HCT116 (cell line): Measurements from ENCODE around the gene TENM3. TPM values are rescaled to one million over a fixed set of nuclear protein-coding genes. Genes with fewer than 3 reads are reported as not detected.

Source experiments
- ATAC-seq: fragments of 200-7000 bp; cut with Tn5 transposase; 2 replicates; pipeline ENCODE4 v1.9.1; 2020; ENCODE audit warnings: mild to moderate bottlenecking, moderate library complexity
- BruUV-seq: library from RNA; stranded (reverse); fragments of 400-500 nt; replicated peaks from 2 replicates; lab custom pipeline; 2021; lab: Mats Ljungman, UMichigan
- CTCF ChIA-PET: fragments of 300-600 bp; sonication (Branson Sonifier 250); formaldehyde crosslinking; loops from one replicate; lab custom pipeline; 2021; ENCODE audit warnings: antibody characterized with exemption; lab: Charles Lee
- POLR2A ChIA-PET: fragments of 300-600, 350-600 bp; sonication (Branson Sonifier 250); formaldehyde crosslinking; loops from one replicate; lab custom pipeline; 2021; ENCODE audit warnings: antibody characterized with exemption; lab: Charles Lee
- RAD21 ChIA-PET, 2 experiments: fragments of 300-600 bp; sonication (Branson Sonifier 250); formaldehyde crosslinking; loops; one replicate each; lab custom pipeline; 2023; ENCODE audit warnings: low total read pairs in 2 of 2; ENCODE audit not compliant: uncharacterized antibody in 2 of 2, unreplicated experiment in 2 of 2, low non-redundant PET in 1 of 2; lab: Charles Lee
- DNase-seq: peaks from one replicate; pipeline ENCODE4 v3.0.0-alpha.2; 2010; ENCODE audit warnings: low read depth, low spot score
- H2AFZ ChIP-seq: fragments of 200-600 bp; shearing (Covaris generic), sonication (generic); 2 replicates; pipeline ENCODE4 v1.6.1; 2017; ENCODE audit warnings: low read depth, mixed run types, mixed read lengths, antibody characterized with exemption, low read length; ENCODE audit not compliant: poor library complexity, severe bottlenecking
- H3K27ac ChIP-seq: 2 replicates; pipeline ENCODE4 v1.5.1; 2012; ENCODE audit warnings: low read depth, low read length
- H3K27me3 ChIP-seq: fragments of 200-600 bp; sonication (generic); 2 replicates; pipeline ENCODE4 v1.6.1; 2016; ENCODE audit warnings: mixed run types, low read length, mixed read lengths; ENCODE audit not compliant: insufficient read depth
- H3K36me3 ChIP-seq, 2 experiments: fragments of 200-500 bp in 1 of 2; fragments of 200-600 bp in 1 of 2; sonication (Bioruptor generic) in 1 of 2; sonication (generic) in 1 of 2; 2 replicates each; pipeline versions ENCODE4 v1.5.1 to v1.6.1; 2014 to 2016; ENCODE audit warnings: low read length in 2 of 2, inconsistent platforms in 1 of 2, mixed read lengths in 1 of 2, mixed run types in 1 of 2; ENCODE audit not compliant: insufficient read depth in 2 of 2, control insufficient read depth in 1 of 2
- H3K4me1 ChIP-seq, 2 experiments: fragments of 200-600 bp in 1 of 2; sonication (generic) in 1 of 2; 2 replicates each; pipeline versions ENCODE4 v1.5.1 to v1.6.1; 2012 to 2017; ENCODE audit warnings: low read length in 2 of 2, inconsistent platforms in 1 of 2, mild to moderate bottlenecking in 1 of 2, mixed read lengths in 1 of 2, mixed run types in 1 of 2, moderate library complexity in 1 of 2; ENCODE audit not compliant: insufficient read depth in 2 of 2, control insufficient read depth in 1 of 2
- H3K4me2 ChIP-seq: fragments of 200-600 bp; sonication (generic); 2 replicates; pipeline ENCODE4 v1.6.1; 2017; ENCODE audit warnings: mixed run types, low read length, mixed read lengths
- H3K4me3 ChIP-seq, 2 experiments: fragments of 200-600 bp in 1 of 2; sonication (generic) in 1 of 2; replicated peaks in 1 of 2; 2 replicates each; pipeline ENCODE4 v1.5.1; 2011 to 2016; ENCODE audit warnings: low read length in 2 of 2, control low read depth in 1 of 2, low read depth in 1 of 2, mild to moderate bottlenecking in 1 of 2, mixed read lengths in 1 of 2, mixed run types in 1 of 2
- H3K79me2 ChIP-seq: fragments of 200-600 bp; sonication (generic); 2 replicates; pipeline ENCODE4 v1.6.1; 2017; ENCODE audit warnings: mild to moderate bottlenecking, mixed run types, low read length, moderate library complexity, mixed read lengths; ENCODE audit not compliant: insufficient read depth
- H3K9ac ChIP-seq: fragments of 200-600 bp; sonication (generic); 2 replicates; pipeline ENCODE4 v1.6.1; 2016; ENCODE audit warnings: low read length, mixed read lengths
- H3K9me2 ChIP-seq: fragments of 200-600 bp; sonication (generic), shearing (Covaris generic); 2 replicates; pipeline ENCODE4 v1.6.1; 2017; ENCODE audit warnings: mixed run types, mild to moderate bottlenecking, moderate library complexity; ENCODE audit not compliant: insufficient read depth
- H3K9me3 ChIP-seq, 2 experiments: fragments of 200-500 bp in 1 of 2; fragments of 200-600 bp in 1 of 2; sonication (Bioruptor generic) in 1 of 2; sonication (generic) in 1 of 2; 2 replicates each; pipeline ENCODE4 v1.6.1; 2014 to 2017; ENCODE audit warnings: low read length in 2 of 2, mixed read lengths in 2 of 2, inconsistent platforms in 1 of 2, low read depth in 1 of 2, mild to moderate bottlenecking in 1 of 2, mixed run types in 1 of 2, moderate library complexity in 1 of 2; ENCODE audit not compliant: control insufficient read depth in 1 of 2, insufficient read depth in 1 of 2
- H4K20me1 ChIP-seq: fragments of 200-600 bp; sonication (generic), shearing (Covaris generic); 2 replicates; pipeline ENCODE4 v1.6.1; 2017; ENCODE audit warnings: mixed run types, mild to moderate bottlenecking, moderate library complexity; ENCODE audit not compliant: insufficient read depth
- CBX3 ChIP-seq: IDR thresholded peaks from 2 replicates; pipeline ENCODE4 v1.6.1; 2012; ENCODE audit warnings: low read depth
- CEBPB ChIP-seq: IDR thresholded peaks from 2 replicates; pipeline ENCODE4 v1.6.1; 2012; ENCODE audit warnings: low read depth
- EGR1 ChIP-seq: IDR thresholded peaks from 2 replicates; pipeline ENCODE4 v1.6.1; 2012; ENCODE audit warnings: low read depth
- EZH2 ChIP-seq: fragments of 200-600 bp; sonication (generic); IDR thresholded peaks from 2 replicates; pipeline ENCODE4 v1.6.1; 2017; ENCODE audit warnings: antibody characterized with exemption, mixed run types
- EZH2phosphoT487 ChIP-seq: fragments of 200-600 bp; IDR thresholded peaks from 2 replicates; pipeline ENCODE4 v1.6.1; 2018; ENCODE audit warnings: antibody characterized with exemption, borderline replicate concordance
- FOSL1 ChIP-seq: IDR thresholded peaks from 2 replicates; pipeline ENCODE4 v1.6.1; 2012; ENCODE audit warnings: low read depth
- JUND ChIP-seq: IDR thresholded peaks from 2 replicates; pipeline ENCODE4 v1.6.1; 2012
- POLR2A ChIP-seq: IDR thresholded peaks from 2 replicates; pipeline ENCODE4 v1.7.0; 2011; ENCODE audit warnings: borderline replicate concordance; ENCODE audit not compliant: insufficient read depth, insufficient read length; ENCODE audit errors: extremely low read depth
- POLR2AphosphoS5 ChIP-seq: IDR thresholded peaks from 2 replicates; pipeline ENCODE4 v1.6.1; 2011; ENCODE audit warnings: mild to moderate bottlenecking, low read depth, low read length, moderate library complexity
- RAD21 ChIP-seq: IDR thresholded peaks from 2 replicates; pipeline ENCODE4 v1.6.1; 2012; ENCODE audit warnings: low read depth, mild to moderate bottlenecking
- SP1 ChIP-seq: IDR thresholded peaks from 2 replicates; pipeline ENCODE4 v1.6.1; 2012; ENCODE audit warnings: low read depth
- SRF ChIP-seq: IDR thresholded peaks from 2 replicates; pipeline ENCODE4 v1.6.1; 2012; ENCODE audit warnings: low read depth
- ZFX ChIP-seq: fragments of 450-650 bp; IDR thresholded peaks from 2 replicates; pipeline ENCODE4 v1.6.1; 2017
- ZNF274 ChIP-seq: fragments of 200-500 bp; sonication (Bioruptor generic); IDR thresholded peaks from 2 replicates; pipeline ENCODE4 v1.6.1; 2014; ENCODE audit warnings: mild to moderate bottlenecking, low read depth, low read length, inconsistent platforms
- intact Hi-C: fragments of 100-400 bp; cut with micrococcal nuclease; formaldehyde crosslinking; loops from 2 replicates; pipeline ENCODE4 v1.10.0; 2022
- total RNA-seq: library from RNA; stranded (reverse); gene quantifications from one replicate; pipeline ENCODE4 v1.2.1, GENCODE V29; 2021; ENCODE audit not compliant: unreplicated experiment
- TF ChIP-seq, protein P1 (sequence below): IDR thresholded peaks from 2 replicates; pipeline ENCODE4 v1.6.1; 2012
- TF ChIP-seq, protein P2 (sequence below): IDR thresholded peaks from 2 replicates; pipeline ENCODE4 v1.6.1; 2011; ENCODE audit warnings: mild to moderate bottlenecking, low read length, moderate library complexity; ENCODE audit not compliant: insufficient replicate concordance; ENCODE audit errors: extremely low read depth
- TF ChIP-seq, protein P3 (sequence below): IDR thresholded peaks from 2 replicates; pipeline ENCODE4 v1.6.1; 2012

TENM3 gene
- total RNA-seq, 1 experiment from 2014 or later = 0.54 TPM

DNA sequence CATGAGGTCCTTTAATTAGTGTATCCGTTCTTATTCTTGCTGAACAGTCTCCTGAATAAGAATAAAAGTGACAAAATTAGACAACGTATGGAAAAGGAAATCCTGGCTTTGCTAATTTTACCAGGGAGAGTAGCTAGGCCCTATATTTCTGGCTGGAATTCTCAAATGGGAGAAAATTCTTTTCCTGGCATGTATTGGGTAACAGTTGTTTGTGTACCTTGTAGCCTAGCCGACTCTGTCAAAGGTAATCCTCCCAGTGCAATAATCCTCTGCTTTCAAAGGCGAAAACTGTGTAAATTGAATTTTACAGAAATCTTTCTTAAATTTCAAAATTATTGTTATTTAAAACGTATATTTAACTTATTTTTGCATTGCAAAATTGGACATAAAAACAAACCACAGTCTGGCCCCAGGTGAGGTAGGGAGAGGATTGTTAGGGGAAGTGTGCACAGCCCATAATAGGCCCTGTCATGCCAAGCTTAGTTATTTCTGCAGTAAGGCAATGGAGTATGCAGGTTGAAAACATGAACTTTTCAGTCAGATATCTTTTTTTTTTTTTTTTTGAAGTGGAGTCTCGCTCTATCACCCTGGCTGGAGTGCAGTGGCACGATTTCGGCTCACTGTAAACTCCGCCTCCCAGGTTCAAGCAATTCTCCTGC is 18.9 kb upstream of the TENM3 start:
- ATAC-seq (no peak), DNase-seq (no peak)
- intact Hi-C loops = no loop called here
- Histone ChIP-seq H3K79me2 (no peaks in the 10 kb centered on the region), H2AFZ (no peak overlapping the region), H3K9ac (no peak overlapping the region), H3K4me1 (no peaks in the 10 kb centered on the region), H4K20me1 (no peaks in the 10 kb centered on the region), H3K9me3 (no peaks in the 10 kb centered on the region), H3K36me3 (no peaks in the 10 kb centered on the region), H3K4me2 (no peak overlapping the region), H3K27ac (no peak overlapping the region), H3K4me3 (no peak overlapping the region), H3K9me2 (no peaks in the 10 kb centered on the region), H3K27me3 (no peaks in the 10 kb centered on the region)
- ChIA-PET CTCF (no interaction called here), RAD21 (no interaction called here), POLR2A (no interaction called here)
- no TSS peak for BruUV-seq
- TF ChIP-seq ZNF274 = no peak
- TF ChIP-seq, protein P1, sequence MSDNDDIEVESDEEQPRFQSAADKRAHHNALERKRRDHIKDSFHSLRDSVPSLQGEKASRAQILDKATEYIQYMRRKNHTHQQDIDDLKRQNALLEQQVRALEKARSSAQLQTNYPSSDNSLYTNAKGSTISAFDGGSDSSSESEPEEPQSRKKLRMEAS = no peak
- TF ChIP-seq SRF = no peak
- no peak for TF ChIP-seq JUND
- no peak for TF ChIP-seq ZFX
- TF ChIP-seq EGR1 = no peak

DNA sequence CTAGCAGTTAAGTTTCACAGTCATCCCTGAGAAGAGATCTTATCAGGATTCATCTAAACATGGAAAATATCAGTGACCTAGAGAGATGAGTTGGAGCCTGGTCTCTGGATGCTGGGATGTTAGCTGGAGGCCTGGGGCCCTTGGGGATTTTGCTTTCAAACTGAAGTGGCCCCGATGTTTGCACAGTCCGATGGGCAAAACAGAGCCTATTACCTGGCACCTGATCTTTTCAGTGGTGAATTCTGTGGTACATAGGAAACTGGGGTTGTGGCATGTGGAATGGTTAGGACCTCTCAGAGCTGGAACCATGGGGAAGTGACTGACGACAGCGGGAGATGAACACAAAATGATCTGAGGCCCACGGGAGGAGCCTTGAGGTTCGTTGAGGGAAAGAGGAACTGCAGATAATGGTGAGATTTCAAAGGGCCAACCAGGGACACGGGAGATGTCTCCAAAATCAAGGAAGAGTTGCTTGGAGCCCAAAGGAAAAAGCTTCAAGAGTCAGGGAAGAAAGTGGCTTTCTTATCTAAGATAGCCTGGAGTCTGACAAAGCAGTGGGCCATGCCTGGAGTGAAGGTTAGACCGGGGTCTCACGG is 17.8 kb upstream of the TENM3 start:
- Histone ChIP-seq H3K4me2 (no peak overlapping the region), H2AFZ (no peak overlapping the region), H4K20me1 (no peaks in the 10 kb centered on the region), H3K9me3 (no peaks in the 10 kb centered on the region), H3K27me3 (no peaks in the 10 kb centered on the region), H3K36me3 (no peaks in the 10 kb centered on the region), H3K79me2 (no peaks in the 10 kb centered on the region), H3K4me1 (no peaks in the 10 kb centered on the region), H3K27ac (no peak overlapping the region), H3K9ac (no peak overlapping the region), H3K4me3 (no peak overlapping the region), H3K9me2 (no peaks in the 10 kb centered on the region)
- RAD21 ChIA-PET = no interaction called here
- intact Hi-C loops = no loop called here
- ATAC-seq = no peak
- no peak for DNase-seq
- no TSS peak for BruUV-seq
- POLR2A ChIA-PET = no interaction called here
- CTCF ChIA-PET = no interaction called here
- TF ChIP-seq CBX3 (no peak), SP1 (no peak), ZFX (no peak), FOSL1 (no peak), RAD21 (no peak), EZH2phosphoT487 (no peak), CEBPB (no peak), POLR2AphosphoS5 (no peak), ZNF274 (no peak), EGR1 (no peak), SRF (no peak), EZH2 (no peak), POLR2A (no peak)
- TF ChIP-seq, protein P1 = no peak
- TF ChIP-seq, protein P2, sequence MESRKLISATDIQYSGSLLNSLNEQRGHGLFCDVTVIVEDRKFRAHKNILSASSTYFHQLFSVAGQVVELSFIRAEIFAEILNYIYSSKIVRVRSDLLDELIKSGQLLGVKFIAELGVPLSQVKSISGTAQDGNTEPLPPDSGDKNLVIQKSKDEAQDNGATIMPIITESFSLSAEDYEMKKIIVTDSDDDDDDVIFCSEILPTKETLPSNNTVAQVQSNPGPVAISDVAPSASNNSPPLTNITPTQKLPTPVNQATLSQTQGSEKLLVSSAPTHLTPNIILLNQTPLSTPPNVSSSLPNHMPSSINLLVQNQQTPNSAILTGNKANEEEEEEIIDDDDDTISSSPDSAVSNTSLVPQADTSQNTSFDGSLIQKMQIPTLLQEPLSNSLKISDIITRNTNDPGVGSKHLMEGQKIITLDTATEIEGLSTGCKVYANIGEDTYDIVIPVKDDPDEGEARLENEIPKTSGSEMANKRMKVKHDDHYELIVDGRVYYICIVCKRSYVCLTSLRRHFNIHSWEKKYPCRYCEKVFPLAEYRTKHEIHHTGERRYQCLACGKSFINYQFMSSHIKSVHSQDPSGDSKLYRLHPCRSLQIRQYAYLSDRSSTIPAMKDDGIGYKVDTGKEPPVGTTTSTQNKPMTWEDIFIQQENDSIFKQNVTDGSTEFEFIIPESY = no peak
- TF ChIP-seq, protein P3, sequence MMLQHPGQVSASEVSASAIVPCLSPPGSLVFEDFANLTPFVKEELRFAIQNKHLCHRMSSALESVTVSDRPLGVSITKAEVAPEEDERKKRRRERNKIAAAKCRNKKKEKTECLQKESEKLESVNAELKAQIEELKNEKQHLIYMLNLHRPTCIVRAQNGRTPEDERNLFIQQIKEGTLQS = no peak
